Suppressor macrophage treated with lipopolysaccharide for 4 hours (primary cell): ENCODE results near the gene MTCH2.
A peak's percentile ranks its signal among the peaks of the same experiment; 100 is the strongest.

Experiments
- DNase-seq: peaks from one replicate; pipeline ENCODE4 v3.0.0-alpha.2; 2020

The MTCH2 gene

DNA sequence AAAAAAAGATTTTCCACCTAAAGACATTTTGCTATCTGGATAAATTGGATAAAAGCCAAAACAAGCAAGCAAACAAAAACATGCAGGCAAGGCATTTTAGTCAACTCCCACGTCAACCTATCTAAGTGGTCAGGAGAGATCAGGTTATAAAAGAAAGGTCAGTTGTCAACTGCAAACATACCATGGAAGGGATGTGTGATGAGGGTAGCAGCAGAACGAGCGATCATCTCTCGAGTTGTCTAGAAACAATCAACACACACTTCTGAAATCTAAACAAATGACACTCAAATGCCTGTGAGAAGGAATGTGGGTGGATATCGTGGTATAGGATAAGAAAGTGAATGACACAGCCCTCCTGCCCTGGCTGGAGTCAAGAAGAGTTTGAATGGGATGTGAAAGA lies 10.9 kb downstream of the MTCH2 start:
- no peak for DNase-seq

DNA sequence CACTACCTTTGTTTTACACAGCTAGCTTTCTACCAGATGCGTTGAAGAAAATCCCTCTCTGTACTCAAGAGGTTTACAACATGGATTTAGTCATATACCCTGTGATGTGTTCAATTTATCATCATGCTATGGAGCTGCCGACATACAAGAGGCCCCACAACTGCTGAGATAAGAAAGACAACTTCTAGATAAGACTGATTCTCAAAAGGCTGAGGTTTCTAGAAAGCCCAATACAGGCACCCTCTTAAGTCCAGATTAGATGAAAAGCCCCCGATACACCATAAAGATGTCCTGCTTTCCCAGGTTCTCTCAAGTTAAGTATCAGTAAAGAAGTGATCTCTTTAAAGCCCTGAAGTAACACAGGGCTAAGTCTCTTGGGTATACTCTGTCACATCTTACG lies 14.3 kb downstream of the MTCH2 start:
- no peak for DNase-seq

DNA sequence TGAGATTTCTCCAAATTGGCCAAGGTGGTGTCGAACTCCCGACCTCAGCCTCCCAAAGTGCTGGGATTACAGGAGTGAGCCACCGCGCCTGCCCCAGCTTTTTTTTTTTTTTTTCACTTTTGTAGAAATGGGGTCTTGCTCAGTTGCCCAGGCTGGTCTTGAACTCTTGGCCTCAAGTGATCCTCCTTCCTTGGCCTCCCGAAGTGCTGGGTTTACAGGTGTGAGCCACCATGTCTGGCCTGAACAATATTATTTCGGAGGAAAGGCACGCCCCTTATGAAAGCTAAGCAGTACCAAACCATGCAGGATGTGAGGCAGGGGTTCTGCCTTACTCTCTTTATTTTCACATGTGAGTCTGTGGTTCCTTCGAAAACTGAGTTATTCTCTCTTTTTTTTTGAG lies 16.1 kb downstream of the MTCH2 start:
- DNase-seq, result no peak

DNA sequence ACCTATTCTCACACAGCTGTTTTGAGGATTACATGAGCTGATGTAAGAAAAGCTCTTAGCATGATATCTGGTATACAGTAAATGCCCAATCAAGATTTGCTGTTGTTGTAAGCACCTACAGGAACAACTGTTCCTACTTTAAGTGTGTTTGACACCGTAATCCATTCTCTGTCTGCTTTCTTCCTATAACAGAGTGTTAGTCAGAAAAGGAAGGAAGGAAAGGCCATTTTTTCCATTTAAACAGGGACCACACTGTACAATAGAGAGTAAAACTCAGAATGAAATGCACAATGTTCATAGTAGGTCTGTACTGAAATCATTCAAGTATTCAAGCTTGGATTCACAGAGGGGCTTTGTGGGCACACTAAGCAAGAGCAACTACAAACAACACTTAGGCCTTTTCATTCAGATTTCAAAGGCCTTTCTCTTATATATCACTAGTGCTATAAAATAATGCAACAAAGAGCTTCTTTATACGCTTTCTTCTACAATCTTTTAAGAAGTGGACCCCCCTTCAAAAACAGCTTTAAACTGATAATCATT lies 21.5 kb downstream of the MTCH2 start:
- DNase-seq, result no peak

DNA sequence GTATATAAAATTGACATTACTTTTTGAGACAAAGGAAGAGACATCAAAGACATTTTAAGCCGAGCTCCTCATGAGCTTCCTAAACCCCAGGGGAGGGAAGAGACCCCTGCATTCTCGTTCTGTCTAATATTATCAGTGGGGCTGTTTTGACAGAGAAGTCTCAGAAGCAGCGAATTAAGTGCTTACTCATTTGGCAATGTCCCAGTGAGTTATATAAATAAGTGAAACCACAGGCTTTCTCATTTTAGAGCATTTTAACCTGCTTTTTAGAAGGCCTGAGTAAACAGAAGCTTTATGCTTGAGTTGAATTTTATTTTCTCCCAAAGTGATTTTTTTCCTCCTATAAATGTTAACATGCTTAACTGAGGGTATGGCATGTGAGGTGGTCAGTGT lies 24.9 kb downstream of the MTCH2 start:
- DNase-seq, result no peak

DNA sequence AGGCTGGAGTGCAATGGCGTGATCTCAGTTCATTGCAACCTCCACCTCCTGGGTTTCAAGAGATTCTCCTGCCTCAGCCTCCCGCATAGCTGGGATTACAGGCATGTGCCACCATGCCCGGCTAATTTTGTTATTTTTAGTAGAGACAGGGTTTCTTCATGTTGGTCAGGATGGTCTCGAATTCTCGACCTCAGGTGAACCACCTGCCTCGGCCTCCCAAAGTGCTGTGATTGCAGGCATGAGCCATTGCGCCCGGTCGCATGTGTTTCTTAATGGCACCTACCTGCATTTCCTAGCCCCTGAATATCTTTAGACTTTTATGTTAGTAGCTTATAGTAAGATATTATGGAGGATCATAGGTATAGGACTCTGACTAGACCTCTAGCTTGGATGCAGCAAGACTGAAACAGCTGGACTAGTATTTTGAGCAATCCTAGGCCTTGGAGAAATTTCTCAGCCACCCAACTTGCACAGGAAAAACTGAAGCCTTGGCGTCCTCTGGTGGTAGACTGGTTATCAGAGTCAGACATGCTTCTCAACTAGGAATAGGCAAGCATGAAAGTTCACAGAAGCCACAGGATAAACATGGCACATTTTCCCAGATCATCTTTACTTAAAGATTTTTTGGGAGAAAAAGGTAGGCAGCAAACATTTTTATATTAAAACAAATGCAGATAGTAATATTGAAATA lies 25.5 kb downstream of the MTCH2 start:
- DNase-seq, result peak; percentile 64

DNA sequence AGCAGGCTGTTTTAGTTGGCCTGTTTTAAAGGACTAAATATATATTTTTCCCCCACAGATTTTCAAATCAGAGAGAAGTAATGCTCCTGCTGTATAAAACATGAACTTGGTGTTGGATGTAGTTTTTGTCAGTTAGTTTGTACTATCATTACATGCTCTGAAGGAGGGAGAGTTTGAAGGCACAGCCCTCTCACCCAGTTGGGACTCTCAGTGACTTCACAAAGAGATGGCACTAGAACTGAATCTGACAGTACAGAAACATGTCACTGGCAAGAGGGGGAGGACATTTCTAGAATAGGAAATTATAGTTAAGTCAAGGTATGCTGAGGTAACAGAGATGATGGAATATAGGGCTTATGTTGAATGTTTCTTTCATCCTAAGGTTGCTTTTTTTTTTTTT lies 27.1 kb downstream of the MTCH2 start:
- no peak for DNase-seq

DNA sequence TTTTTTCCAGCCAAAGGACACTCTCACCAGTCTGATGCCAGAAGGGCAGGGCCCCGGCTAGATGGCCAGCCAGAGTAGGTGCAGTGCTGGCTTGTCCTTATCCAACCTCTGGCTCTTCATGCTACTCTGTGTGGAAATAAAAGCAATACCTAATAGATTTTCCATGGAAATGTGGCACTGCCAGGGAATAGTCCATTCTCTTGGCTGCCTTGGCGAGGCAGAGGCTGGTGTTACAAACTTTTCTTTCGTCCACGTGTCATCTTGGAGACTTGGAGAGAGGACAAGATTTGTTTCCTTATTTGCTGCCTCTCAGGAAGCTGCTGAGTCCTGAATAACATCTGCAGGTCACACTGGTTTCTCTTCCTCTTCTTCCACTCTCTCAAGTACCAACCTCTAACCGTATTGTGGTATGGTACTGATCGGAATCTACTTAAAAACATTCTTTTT lies 31.0 kb downstream of the MTCH2 start:
- DNase-seq, result peak; percentile 67

DNA sequence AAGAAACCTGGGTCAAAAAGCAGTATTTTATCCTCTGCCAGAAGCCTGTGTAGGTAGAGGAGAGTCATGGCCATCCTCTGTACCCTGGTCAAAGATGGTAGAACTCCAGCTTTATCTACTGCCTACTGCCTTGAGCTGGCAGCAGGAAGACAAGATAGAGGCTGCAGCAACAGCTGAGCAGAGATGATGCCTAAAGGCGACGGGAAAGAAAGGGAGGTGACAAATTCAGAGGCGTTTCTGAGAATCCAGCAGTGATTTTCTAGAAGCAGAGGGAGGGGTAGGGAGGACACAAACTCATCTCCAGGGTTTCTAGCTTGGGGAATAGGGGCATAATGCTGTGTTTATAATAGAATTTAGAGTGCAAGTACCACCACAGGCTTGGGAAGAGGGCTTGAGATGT lies 32.7 kb downstream of the MTCH2 start:
- DNase-seq, result no peak

DNA sequence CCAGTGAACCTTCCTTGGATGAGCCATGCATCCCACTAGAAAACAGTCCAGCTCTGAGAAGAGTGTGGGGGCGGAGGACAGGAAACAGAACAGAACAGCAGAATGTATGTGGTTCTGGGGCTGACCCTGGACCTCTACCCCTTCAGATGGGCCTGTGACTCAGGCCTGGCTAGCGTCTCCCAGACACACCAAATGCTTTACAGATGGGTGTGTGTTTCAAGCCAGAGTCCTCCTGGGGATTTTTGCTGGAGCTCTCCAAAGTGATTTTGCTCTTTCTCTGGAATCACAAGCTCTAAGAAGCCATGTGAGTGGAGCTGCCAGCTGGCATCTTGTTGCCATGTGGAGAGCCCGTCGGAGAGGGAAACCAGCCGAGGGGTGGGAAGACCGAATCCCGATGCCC lies 35.0 kb downstream of the MTCH2 start:
- DNase-seq, result no peak

DNA sequence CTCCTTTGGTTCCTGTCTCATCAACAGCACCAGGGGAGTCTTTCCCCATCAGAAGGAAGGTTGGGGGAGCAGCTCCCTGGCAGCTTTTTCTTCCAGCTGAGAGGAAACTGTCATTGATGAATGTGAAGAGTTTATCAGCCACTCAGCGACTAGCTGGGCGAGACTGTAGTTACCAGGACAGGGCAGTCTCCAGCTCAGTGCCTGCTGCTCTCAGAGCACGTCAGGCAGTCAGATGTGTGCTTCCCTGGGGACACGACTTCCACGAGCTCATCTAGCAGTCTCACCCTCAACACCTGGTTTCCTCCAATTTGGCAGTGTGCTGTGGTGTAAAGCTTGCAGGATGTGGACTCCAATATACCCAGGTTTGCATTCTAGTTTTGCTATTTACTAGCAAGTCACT lies 35.6 kb downstream of the MTCH2 start:
- no peak for DNase-seq

DNA sequence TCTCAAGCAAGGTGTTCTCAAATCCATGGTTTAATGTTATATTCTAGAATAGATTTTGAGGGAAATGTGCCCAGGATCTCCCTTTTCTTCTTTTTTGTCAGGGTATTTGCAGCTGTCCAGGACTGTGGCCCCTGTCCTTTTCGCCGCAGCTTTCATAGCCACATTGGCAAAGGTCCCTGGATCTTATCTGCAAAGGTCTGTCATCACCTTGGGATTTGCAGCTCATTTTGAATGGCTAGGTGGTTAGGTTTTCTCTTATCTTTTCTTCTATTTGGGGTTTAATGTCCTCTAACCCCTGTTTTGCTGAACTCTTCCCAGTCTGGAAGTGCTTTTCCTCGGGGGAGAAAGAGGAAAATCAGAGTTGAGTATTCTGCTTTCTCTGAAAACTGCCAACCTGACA lies 36.4 kb downstream of the MTCH2 start:
- DNase-seq, result no peak

DNA sequence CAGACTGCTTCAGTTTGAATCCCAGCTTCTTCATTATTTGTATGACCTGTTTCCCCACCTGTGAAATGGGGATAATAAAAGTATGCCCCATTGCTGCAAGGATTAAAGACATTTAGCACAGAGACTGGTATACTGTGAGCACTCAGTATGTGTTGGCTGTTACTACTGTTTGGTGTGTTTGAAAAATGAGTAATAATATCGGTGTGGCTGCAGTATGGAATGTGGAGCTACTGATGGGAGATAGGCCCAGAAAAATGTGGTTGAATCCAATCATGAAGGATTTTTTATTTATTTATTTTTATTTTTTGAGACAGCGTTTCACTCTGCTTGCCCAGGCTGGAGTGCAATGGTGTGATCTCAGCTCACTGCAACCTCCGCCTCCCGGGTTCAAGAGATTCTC lies 39.1 kb downstream of the MTCH2 start:
- DNase-seq, result no peak

DNA sequence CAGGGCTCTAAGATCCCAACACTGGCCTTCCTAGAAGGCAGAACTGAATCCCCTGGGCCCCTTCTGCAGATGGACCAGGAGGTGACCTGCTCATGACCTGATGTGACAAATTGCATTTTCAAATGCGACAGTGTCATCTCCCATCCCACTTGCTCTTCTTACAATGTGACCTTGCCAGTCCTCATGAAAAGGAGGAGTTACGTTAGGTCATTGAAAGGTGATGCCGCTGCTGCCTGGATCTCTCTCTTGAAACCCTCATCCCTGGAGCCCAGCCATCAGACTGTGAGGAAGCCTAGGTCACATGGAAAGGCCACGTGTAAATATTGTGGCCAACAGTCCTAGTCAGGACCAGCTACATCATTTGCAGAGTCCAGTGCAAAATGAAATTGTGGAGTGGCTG lies 42.5 kb downstream of the MTCH2 start:
- DNase-seq, result no peak

DNA sequence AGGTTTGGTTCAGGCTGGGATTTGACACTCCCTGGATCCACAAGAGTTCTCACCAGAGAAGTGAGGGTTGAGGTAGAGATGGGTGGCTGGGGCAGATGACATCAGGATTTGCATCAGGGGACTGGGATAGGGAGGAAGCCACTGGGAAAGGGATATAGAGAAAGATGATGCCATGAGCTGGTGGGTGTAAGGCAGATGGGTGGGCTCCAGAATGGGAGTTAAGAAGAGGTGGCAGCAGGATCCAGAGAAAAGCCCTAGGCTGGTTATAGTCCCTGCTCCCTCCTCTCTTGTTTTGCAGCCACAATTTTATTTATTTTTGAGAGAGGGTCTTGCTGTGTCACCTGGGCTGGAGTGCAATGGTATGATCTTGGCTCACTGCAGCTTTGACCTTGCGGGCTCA lies 46.4 kb downstream of the MTCH2 start:
- DNase-seq, result no peak

DNA sequence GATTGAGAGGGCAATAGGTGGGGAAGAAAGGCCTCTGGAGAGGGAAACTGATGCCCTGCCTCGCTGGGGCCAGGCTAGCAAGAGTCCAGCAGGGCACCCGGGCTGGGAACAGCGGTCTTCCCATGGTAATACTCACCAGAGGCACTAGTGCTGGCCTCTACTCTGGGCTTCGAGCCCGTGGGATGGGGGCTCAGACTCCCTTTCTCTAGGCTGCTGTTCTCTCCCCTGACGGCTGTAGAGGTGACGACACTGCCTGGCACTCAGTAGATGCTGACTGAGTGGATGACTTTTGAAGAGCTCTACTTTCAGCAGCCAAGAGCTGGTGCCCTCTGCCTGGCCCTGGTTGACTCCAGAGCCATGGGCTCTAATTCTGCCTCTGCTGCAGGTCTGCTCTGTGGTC lies 47.3 kb downstream of the MTCH2 start:
- DNase-seq, result no peak

DNA sequence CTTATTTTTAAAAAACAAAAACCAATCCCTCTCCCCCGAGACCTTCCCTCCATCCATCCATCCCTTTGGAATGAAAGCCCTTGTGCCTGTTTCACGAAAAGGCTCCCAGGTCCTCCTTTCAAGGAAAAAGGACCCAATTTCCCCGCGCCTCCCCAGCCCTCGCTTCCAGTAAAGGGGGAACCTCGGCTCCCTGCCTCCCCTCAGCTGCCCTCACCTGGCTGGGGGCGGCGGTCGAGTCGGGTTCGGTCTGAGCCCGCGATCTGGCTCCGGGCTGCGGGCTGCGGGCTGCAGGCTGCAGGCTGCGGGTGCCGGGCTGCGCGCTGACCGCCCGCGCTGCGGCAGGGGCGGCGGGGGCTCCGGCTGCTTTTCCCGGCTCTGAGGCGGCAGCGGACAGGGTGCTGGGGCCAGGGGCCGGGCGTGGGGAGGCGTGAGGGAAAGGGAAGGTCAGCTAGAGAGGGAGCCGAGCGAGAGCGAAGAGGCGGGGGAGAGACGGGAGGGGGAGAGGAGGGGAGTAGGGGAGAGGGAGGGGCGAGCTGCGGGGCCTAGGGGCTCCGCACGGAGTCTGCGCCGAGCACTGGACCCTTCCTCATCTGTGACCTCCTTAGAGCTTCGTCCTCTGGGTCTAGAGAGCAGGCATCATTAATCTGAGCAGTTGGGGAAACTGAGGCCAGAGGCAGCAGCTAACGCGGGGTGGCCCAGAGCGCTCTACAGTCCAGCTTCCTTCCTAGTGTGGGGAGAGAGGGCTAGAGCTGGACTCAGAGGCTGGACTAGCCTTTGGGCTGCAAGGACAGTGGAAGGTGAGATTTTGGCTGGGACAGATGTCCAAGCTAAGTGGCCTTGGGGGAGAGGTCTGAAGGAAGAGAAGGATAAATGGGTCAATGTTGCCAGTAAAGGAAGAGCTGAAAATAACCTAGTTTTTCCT lies 48.2 kb downstream of the MTCH2 start, which contains the start of gene C1QTNF4:
Gene C1QTNF4, minus strand, starts transcription at position 478 of the 922 bp plus-strand sequence. CDS start 3,601 bp downstream, outside the sequence.
- no peak for DNase-seq

DNA sequence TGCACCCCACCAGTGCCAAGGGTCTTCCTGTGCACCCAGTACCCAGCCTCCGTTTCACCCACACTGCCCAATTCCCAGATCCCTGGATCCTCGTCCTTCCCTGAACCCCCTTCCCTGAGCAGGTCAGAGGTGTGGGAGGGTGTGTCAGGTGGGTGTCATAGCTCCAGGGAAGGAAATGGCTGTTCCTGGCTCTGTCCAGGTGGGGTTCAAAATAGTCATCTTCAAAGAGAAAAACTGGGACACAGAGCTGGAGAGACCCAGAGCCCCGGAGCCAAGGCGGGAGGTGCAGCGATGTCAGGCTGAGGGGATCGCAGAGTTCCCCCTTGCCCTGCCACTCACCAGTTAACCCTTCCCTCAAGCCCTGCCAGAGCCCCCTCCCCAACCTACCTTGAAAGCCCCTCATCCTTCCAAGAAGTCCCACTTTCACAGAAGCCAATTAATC lies 48.8 kb downstream of the MTCH2 start:
- no peak for DNase-seq

DNA sequence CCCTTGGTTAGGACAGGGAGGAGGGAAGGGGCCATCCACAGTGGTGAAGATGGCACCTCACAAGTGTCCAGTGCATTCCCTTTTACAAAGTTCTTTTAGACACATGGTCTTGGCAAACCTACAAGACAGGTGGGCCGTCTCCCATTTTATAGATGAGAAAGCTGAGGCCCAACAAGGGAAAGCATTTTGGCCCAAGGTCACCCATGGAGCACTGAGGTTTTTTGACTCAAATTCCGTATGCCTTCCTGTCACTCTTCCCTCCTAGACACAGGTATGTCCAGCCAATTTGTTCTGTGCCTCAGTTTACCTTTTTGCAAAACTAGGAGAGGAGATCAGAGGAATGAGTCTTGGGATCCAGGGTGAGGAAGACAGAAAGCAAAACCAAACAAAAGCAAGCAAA lies 49.4 kb downstream of the MTCH2 start:
- DNase-seq, result no peak

DNA sequence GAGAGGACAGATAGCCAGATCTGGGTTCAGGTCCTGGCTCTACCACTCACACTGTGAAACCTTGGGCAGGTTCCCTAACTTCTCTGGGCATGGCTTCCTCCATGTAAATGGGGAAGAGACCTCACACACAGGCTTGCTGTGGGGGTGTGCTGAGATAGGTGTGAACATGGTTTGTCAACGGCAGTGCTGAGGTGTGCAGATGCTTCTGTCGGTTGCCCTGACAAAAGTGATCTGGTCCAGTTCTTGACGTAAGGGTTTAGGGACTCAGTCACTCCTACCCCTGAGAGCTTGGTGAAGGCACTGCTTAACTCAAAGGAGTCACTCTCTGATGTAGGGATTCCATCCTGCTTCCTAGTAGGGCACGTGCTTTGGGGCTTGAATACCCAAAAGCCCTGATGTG lies 50.1 kb downstream of the MTCH2 start:
- no peak for DNase-seq

DNA sequence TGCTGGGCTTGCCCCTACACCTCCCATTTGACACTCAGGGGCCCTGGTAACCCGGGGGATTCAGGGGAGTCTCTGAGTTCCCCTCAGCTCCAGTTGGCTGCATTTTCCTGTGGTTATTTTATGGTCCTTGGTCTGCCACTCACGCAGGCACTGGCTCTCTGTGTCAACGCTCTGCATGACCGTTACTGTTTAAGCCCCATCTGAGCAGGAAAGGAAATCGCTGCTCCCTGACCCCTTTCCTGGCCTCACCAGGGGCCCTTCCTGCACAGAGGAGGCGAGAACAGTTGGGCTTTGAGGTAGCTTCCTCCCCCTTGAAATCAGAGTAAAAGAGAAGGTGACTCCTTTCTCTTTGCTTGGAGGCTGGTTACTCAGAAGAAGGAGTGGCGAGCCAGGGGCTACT lies 50.6 kb downstream of the MTCH2 start:
- no peak for DNase-seq

DNA sequence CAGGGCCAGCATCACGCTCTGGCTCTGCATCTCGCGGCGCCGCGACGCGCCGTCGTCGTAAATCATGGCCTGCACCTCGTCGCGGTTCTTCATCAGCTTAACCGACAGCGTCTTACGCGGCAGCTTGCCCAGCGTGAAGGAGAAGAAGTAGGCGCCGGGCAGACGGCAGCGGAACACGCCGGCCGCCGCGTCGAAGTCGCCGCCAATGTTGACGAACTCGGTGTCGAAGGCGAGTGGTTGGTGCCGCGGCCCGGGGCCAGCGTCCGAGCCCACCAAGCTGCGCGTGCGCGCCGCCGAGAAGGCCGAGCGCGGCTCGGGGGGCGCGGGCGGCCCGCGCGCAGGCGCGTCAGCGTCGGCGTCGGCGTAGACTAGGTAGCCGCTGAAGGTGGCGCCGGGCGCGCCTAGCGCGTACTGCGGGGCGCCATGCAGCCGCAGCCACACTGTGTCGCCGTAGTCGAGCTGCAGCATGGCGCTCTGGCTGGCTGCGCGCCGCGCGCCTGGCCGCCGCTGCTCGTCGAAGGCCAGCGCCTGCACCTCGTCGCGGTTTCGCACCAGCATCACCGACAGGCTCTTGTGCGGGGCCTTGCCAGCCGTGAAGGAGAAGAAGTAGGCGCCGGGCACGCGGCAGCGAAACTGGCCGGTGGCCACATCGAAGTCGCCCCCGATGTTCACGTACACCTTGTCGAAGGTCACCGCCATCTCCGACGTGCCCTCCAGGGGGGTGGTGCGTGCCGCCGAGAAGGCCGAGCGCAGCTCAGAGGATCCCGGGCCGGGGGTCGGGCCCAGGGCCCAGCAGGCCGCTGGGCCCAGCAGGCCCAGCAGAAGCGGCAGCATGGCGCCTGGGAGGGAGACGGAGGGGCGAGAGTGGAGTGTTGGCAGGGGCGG lies 52.1 kb downstream of the MTCH2 start:
- no peak for DNase-seq

DNA sequence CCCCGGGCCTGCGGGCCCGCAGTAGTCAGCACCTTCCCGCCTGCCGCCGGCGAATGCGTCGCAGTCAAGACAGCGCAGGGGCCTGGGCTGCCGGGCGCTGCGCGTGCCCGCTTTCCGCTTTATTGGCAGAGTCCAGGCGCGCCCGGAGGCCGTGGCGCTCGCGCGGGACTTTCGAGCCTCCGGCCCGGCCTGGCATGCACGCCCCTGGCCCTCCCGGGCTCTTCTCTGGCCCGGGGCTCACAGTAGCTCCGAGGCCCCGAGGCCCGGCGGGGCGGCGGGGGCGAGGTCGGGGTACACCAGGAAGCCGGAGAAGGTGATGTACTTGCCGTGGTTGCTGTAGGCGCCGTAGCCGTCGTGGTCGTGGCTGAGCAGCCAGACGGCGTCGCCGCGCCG lies 52.8 kb downstream of the MTCH2 start:
- no peak for DNase-seq
